DND-41 (cell line): ENCODE results near the gene A3GALT2.

ENCODE experiments used
- CTCF ChIP-seq: IDR thresholded peaks from 2 replicates; pipeline ENCODE4 v1.5.1; 2012; ENCODE audit warnings: borderline replicate concordance, low read length, moderate library complexity, mild to moderate bottlenecking; ENCODE audit not compliant: poor library complexity, severe bottlenecking; ENCODE audit errors: extremely low read depth
- EZH2 ChIP-seq: IDR thresholded peaks from 3 replicates; pipeline ENCODE4 v1.6.1; 2012; ENCODE audit warnings: borderline replicate concordance, low read depth, mild to moderate bottlenecking, moderate library complexity, low read length, inconsistent platforms; ENCODE audit not compliant: severe bottlenecking

GRCh38 chr1:33295450-33296081 lies 25.3 kb downstream of the A3GALT2 start:
- peak; percentile 91 for TF ChIP-seq CTCF
- no peak for TF ChIP-seq EZH2
